K562 (cell line): ENCODE results near the gene GIGYF1. TPM values are rescaled to one million over a fixed set of nuclear protein-coding genes. Genes with fewer than 3 reads are reported as not detected.

ENCODE experiments used
- ATAC-seq: fragments of 200-7000 bp; cut with Tn5 transposase; 3 replicates; pipeline ENCODE4 v1.9.1; 2020; ENCODE audit warnings: moderate library complexity
- BruUV-seq: library from RNA; stranded (reverse); fragments of 400-500 nt; replicated peaks from 2 replicates; lab custom pipeline; 2021; lab: Mats Ljungman, UMichigan
- CTCF ChIA-PET: fragments of 300-600 bp; formaldehyde crosslinking; extraction: SDS; loops from one replicate; lab custom pipeline; 2021; ENCODE audit warnings: low intra/inter-chr PET ratio; lab: Yijun Ruan, JAX
- POLR2A ChIA-PET: fragments of 300-600, 350-650 bp; sonication (Branson Sonifier 250); formaldehyde crosslinking; extraction: SDS; loops from one replicate; lab custom pipeline; 2021; ENCODE audit warnings: antibody characterized with exemption, inconsistent platforms; lab: Yijun Ruan, JAX
- DNase-seq, 4 experiments: peaks; one replicate each; pipeline versions ENCODE4 v3.0.0 to v3.0.0-alpha.2; 2011 to 2018; ENCODE audit warnings: low spot score in 3 of 4, mixed read lengths in 3 of 4; ENCODE audit errors: extremely low read depth in 1 of 4
- FAIRE-seq: peaks from 2 replicates; lab custom pipeline; 2011; peaks lifted over from hg19 to GRCh38; lab: Jason Lieb, UNC
- H2AFZ ChIP-seq: 2 replicates; pipeline ENCODE4 v1.6.0; 2011; ENCODE audit warnings: low read depth, low read length, control low read depth, inconsistent platforms
- H3K27ac ChIP-seq: fragments of 200-600 bp; 3 replicates; pipeline ENCODE4 v1.8.0; 2011; ENCODE audit warnings: low read depth, mild to moderate bottlenecking, control low read depth, inconsistent platforms, low read length, moderate library complexity, mixed read lengths; ENCODE audit errors: extremely low read depth
- H3K27me3 ChIP-seq, 2 experiments: fragments of 300-600 bp in 1 of 2; 2 replicates in 1 of 2; 3 replicates in 1 of 2; pipeline versions ENCODE4 v1.6.0 to v1.8.0; 2011; ENCODE audit warnings: inconsistent platforms in 2 of 2, low read length in 2 of 2, mild to moderate bottlenecking in 1 of 2, mixed read lengths in 1 of 2, moderate library complexity in 1 of 2; ENCODE audit not compliant: control insufficient read depth in 2 of 2, insufficient read depth in 2 of 2
- H3K36me3 ChIP-seq: fragments of 300-600 bp; 3 replicates; pipeline ENCODE4 v1.8.0; 2011; ENCODE audit warnings: mild to moderate bottlenecking, low read length, inconsistent platforms; ENCODE audit not compliant: control insufficient read depth, insufficient read depth
- H3K4me1 ChIP-seq, 2 experiments: fragments of 200-600 bp in 1 of 2; replicated peaks in 1 of 2; 2 replicates in 1 of 2; 3 replicates in 1 of 2; pipeline versions ENCODE4 v1.5.1 to v1.8.0; 2011; ENCODE audit warnings: inconsistent platforms in 2 of 2, low read length in 2 of 2, mild to moderate bottlenecking in 1 of 2, mixed read lengths in 1 of 2, moderate library complexity in 1 of 2; ENCODE audit not compliant: control insufficient read depth in 2 of 2, insufficient read depth in 2 of 2
- H3K4me2 ChIP-seq: 2 replicates; pipeline ENCODE4 v1.6.1; 2011; ENCODE audit warnings: low read length, control low read depth, inconsistent platforms, mixed read lengths; ENCODE audit not compliant: insufficient read depth
- H3K4me3 ChIP-seq: fragments of 200-600 bp; sonication (generic), shearing (Covaris generic); 2 replicates; pipeline ENCODE4 v1.5.1; 2016; ENCODE audit warnings: control low read depth, inconsistent platforms
- H3K79me2 ChIP-seq: fragments of 200-600 bp; 3 replicates; pipeline ENCODE4 v1.8.0; 2011; ENCODE audit warnings: low read length, inconsistent platforms; ENCODE audit not compliant: control insufficient read depth, insufficient read depth
- H3K9ac ChIP-seq, 2 experiments: 2 replicates each; pipeline versions ENCODE4 v1.6.0 to v1.6.1; 2011; ENCODE audit warnings: low read depth in 2 of 2, low read length in 2 of 2, control low read depth in 1 of 2, inconsistent platforms in 1 of 2, mild to moderate bottlenecking in 1 of 2, mixed read lengths in 1 of 2; ENCODE audit not compliant: insufficient read depth in 1 of 2
- H3K9me1 ChIP-seq: one replicate; pipeline ENCODE4 v1.6.0; 2011; ENCODE audit warnings: inconsistent platforms, mild to moderate bottlenecking, low read length, moderate library complexity; ENCODE audit not compliant: control insufficient read depth, insufficient read depth
- H3K9me3 ChIP-seq: replicated peaks from 2 replicates; pipeline ENCODE4 v1.5.1; 2011; ENCODE audit warnings: low read depth, low read length, inconsistent platforms; ENCODE audit not compliant: control insufficient read depth, insufficient read depth
- H4K20me1 ChIP-seq: replicated peaks from 2 replicates; pipeline ENCODE4 v1.6.1; 2011; ENCODE audit warnings: low read length, inconsistent platforms, mixed read lengths; ENCODE audit not compliant: control insufficient read depth, insufficient read depth
- ELF4 ChIP-seq: fragments of 450-650 bp; formaldehyde crosslinking; IDR thresholded peaks from 2 replicates; pipeline ENCODE4 v1.4.0; 2022; ENCODE audit warnings: missing genetic modification characterization
- FOSL1 ChIP-seq: fragments of 200-800 bp; sonication (Bioruptor generic); conservative IDR thresholded peaks from 2 replicates; pipeline ENCODE4 v1.6.1; 2016; ENCODE audit warnings: missing genetic modification characterization, missing compliant biosample characterization
- MLLT1 ChIP-seq, 2 experiments: fragments of 450-650 bp; IDR thresholded peaks; 2 replicates each; pipeline ENCODE4 v1.6.1; 2016
- PHF8 ChIP-seq: fragments of 200-600 bp; sonication (generic); IDR thresholded peaks from 2 replicates; pipeline ENCODE4 v1.6.1; 2012; ENCODE audit warnings: mixed run types, mild to moderate bottlenecking, inconsistent platforms, low read length, moderate library complexity, borderline replicate concordance
- PRMT5 ChIP-seq: sonication (generic); formaldehyde crosslinking; IDR thresholded peaks from 2 replicates; pipeline ENCODE4 v1.5.0; 2020; ENCODE audit warnings: missing genetic modification reagents
- RAD21 ChIP-seq, 2 experiments: fragments of 250-450 bp in 1 of 2; fragments of 450-650 bp in 1 of 2; sonication (Bioruptor Pico) in 1 of 2; formaldehyde crosslinking in 1 of 2; IDR thresholded peaks in 1 of 2; conservative IDR thresholded peaks in 1 of 2; 2 replicates each; pipeline versions ENCODE4 v1.4.0 to v1.8.0; 2020 to 2022; ENCODE audit warnings: mild to moderate bottlenecking in 2 of 2, moderate library complexity in 1 of 2
- RBFOX2 ChIP-seq: fragments of 200-400 bp; formaldehyde crosslinking; IDR thresholded peaks from 2 replicates; pipeline ENCODE4 v1.6.1; 2017; ENCODE audit warnings: low read depth, mild to moderate bottlenecking, low read length, moderate library complexity
- SIN3A ChIP-seq, 2 experiments: fragments of 150-350 bp in 1 of 2; IDR thresholded peaks; 2 replicates each; pipeline ENCODE4 v1.6.1; 2011 to 2016; ENCODE audit warnings: borderline replicate concordance in 2 of 2, low read depth in 2 of 2, low read length in 2 of 2, mild to moderate bottlenecking in 2 of 2, moderate library complexity in 2 of 2; ENCODE audit not compliant: control insufficient read depth in 1 of 2
- USF1 ChIP-seq: sonication (generic); formaldehyde crosslinking; IDR thresholded peaks from 2 replicates; pipeline ENCODE4 v1.9.0; 2022; ENCODE audit warnings: mild to moderate bottlenecking, missing genetic modification reagents
- ZBTB33 ChIP-seq: sonication (generic); formaldehyde crosslinking; IDR thresholded peaks from 2 replicates; pipeline ENCODE4 v1.8.1; 2023; ENCODE audit warnings: mild to moderate bottlenecking, missing genetic modification reagents
- ZFPM2 ChIP-seq: fragments of 250-450 bp; sonication (Bioruptor Pico); IDR thresholded peaks from 2 replicates; pipeline ENCODE4 v1.5.1; 2022; ENCODE audit warnings: mild to moderate bottlenecking
- ZFX ChIP-seq: sonication (generic); formaldehyde crosslinking; IDR thresholded peaks from 2 replicates; pipeline ENCODE4 v1.8.0; 2022; ENCODE audit warnings: mild to moderate bottlenecking, missing genetic modification reagents, moderate library complexity
- ZNF263 ChIP-seq: sonication (generic); formaldehyde crosslinking; IDR thresholded peaks from 2 replicates; pipeline ENCODE4 v1.8.0; 2022; ENCODE audit warnings: mild to moderate bottlenecking, missing genetic modification reagents, borderline replicate concordance
- ZNF324 ChIP-seq: fragments of 250-450 bp; sonication (Bioruptor Pico); IDR thresholded peaks from 2 replicates; pipeline ENCODE4 v1.4.0; 2020; ENCODE audit warnings: mild to moderate bottlenecking
- ZNF76 ChIP-seq: fragments of 250-450 bp; sonication (Bioruptor Pico); IDR thresholded peaks from 2 replicates; pipeline ENCODE4 v1.4.0; 2020; ENCODE audit warnings: mild to moderate bottlenecking, moderate library complexity, borderline replicate concordance
- WGBS: fragments of 100-300 bp; shearing (Covaris generic); methylation state at CpG from one replicate; pipeline ENCODE4 v1.1.6; 2016; ENCODE audit warnings: low coverage, mixed read lengths; ENCODE audit not compliant: insufficient coverage; ENCODE audit errors: missing lambda C conversion rate; 5-methylcytosine and 5-hydroxymethylcytosine counted together
- in situ Hi-C: fragments of 300-500 bp; cut with MboI; formaldehyde crosslinking; loops from 4 replicates; pipeline ENCODE4 v1.15.0; 2018; ENCODE audit warnings: inconsistent platforms, mixed read lengths
- intact Hi-C: fragments of 100-400 bp; cut with micrococcal nuclease; formaldehyde crosslinking; loops from 2 replicates; pipeline ENCODE4 v1.14.2; 2022
- polyA plus RNA-seq, 8 experiments: library from polyadenylated mRNA; depleted of rRNA in 4 of 8; stranded (reverse) in 5 of 8; unstranded in 3 of 8; fragments of >200 nt; fragmentation: Nextera tagmentation in 2 of 8; fragmentation: Illumina TruSeq in 1 of 8; extraction: Ambion mirVana in 2 of 8; extraction: Trizol in 1 of 8; gene quantifications; 2 replicates each; pipeline versions ENCODE4 v1.2.1 to v1.2.3, GENCODE V29; 2011 to 2014; ENCODE audit warnings: inconsistent platforms in 1 of 8, missing spikeins in 1 of 8
- total RNA-seq, 7 experiments: library from RNA; depleted of rRNA in 6 of 7; stranded (reverse); fragments of >200 nt in 6 of 7; fragmentation: Illumina TruSeq in 2 of 7; extraction: Trizol in 2 of 7; gene quantifications; 2 replicates each; pipeline versions ENCODE4 v1.2.1 to v1.2.3, GENCODE V29; 2011 to 2021; ENCODE audit warnings: low replicate concordance in 1 of 7

Gene GIGYF1
- total and polyA plus RNA-seq, 9 of the 15 experiments (the other 6 are each of a cell fraction or from before 2014, with no cell fraction given), result 0.56 to 76.2 (median 16.8) TPM

GRCh38 chr7:100673942-100674410 lies 20.1 kb downstream of the GIGYF1 start:
- H3K9me1 ChIP-seq, result no peaks in the 10 kb centered on the region
- TF ChIP-seq ELF4 (peak; percentile 16; the same call in 1 of the 2 replicates), FOSL1 (tag) (peak; percentile 30; the same call in 1 of the 2 replicates), ZFX (peak; percentile 55; the same call in 1 of the 2 replicates), MLLT1 (IDR thresholded peaks at IDR 0.05) (no peak), RAD21 (CRISPR knock-in tag; conservative IDR thresholded peaks at IDR 0.05 in 1 of 2, IDR thresholded peaks at IDR 0.05 in 1 of 2) (0 out of 4 replicates have a peak, but pooled peaks of 1 of the 2 experiments have one; percentile 0), ZNF76 (peak; percentile 12; the same call in 1 of the 2 replicates), ZNF263 (CRISPR knock-in tag) (peak; percentile 76), ZNF324 (CRISPR knock-in tag) (no peak), PHF8 (peak; percentile 64; the same call in 1 of the 2 replicates), ZFPM2 (CRISPR knock-in tag) (0 out of 2 replicates have a peak, but pooled peaks have one; percentile 49), USF1 (CRISPR knock-in tag) (no peak), RBFOX2 (peak; percentile 30; the same call in 1 of the 2 replicates), SIN3A (IDR thresholded peaks at IDR 0.05; ENCODE audit: borderline replicate concordance in 2 of 2, control insufficient read depth in 1 of 2, low read depth in 2 of 2, low read length in 2 of 2) (0 out of 4 replicates have a peak, but pooled peaks have one; percentile 37 to 65), ZBTB33 (CRISPR knock-in tag) (no peak), PRMT5 (0 out of 2 replicates have a peak, but pooled peaks have one; percentile 13)

More at GRCh38 chr7:100673942-100674410, 20.1 kb downstream of the GIGYF1 start:
- peak overlapping the region; percentile 88 for H3K4me2 ChIP-seq
- peak; percentile 4 for ATAC-seq
- H4K20me1 ChIP-seq, result peaks cover 11% of the 10 kb centered on the region; the same call in 1 of the 2 replicates
- peak; percentile 65 to 71 (median 68) for DNase-seq
- peaks cover 46% of the 10 kb centered on the region for H3K79me2 ChIP-seq
- in situ Hi-C loops, result no loop called here
- peak overlapping the region; percentile 93 to 98 for H3K9ac ChIP-seq
- peaks cover 0 to 60% of the 10 kb centered on the region in 2 experiments; a peak in 4 of 5 replicates for H3K4me1 ChIP-seq
- WGBS, result 2% methylated on average over 31 of the region's 34 CpGs
- FAIRE-seq, result no peak
- peak overlapping the region; percentile 89 for H2AFZ ChIP-seq
- peaks cover 27% of the 10 kb centered on the region; the same call in 2 of the 3 replicates for H3K36me3 ChIP-seq
- intact Hi-C loops, result loop anchor here (1.0 to 5.0 kb wide), 4 partner anchors 33 to 69 kb away; partner anchors contain the start of genes MOSPD3 and TFR2
- H3K9me3 ChIP-seq, result no peaks in the 10 kb centered on the region
- CTCF ChIA-PET, result interaction anchor here (0.6 to 0.7 kb wide), 2 partner anchors 13 to 69 kb away, joined by 3 to 4 read pairs; no protein-coding TSS in a partner anchor
- H3K27me3 ChIP-seq, result no peaks in the 10 kb centered on the region
- H3K4me3 ChIP-seq, result peak overlapping the region; percentile 99
- BruUV-seq, result no TSS peak
- POLR2A ChIA-PET, result interaction anchor here (1.0 to 1.4 kb wide), 2 partner anchors 31 to 34 kb away, joined by 4 to 5 read pairs; no protein-coding TSS in a partner anchor
- H3K27ac ChIP-seq, result peak overlapping the region; percentile 98
